H1 (cell line): ENCODE measurements around the gene SPIRE2. TPM values are rescaled to one million over a fixed set of nuclear protein-coding genes. Genes with fewer than 3 reads are reported as not detected.

ENCODE experiments used
- ATF3 ChIP-seq: IDR thresholded peaks from 2 replicates; pipeline ENCODE4 v1.6.1; 2011; ENCODE audit warnings: low read depth, mild to moderate bottlenecking, low read length; ENCODE audit not compliant: insufficient read depth
- CHD7 ChIP-seq: fragments of 300-600 bp; sonication (generic); IDR thresholded peaks from 2 replicates; pipeline ENCODE4 v1.7.1; 2012; ENCODE audit warnings: low read length, moderate library complexity, mild to moderate bottlenecking, inconsistent platforms; ENCODE audit not compliant: insufficient replicate concordance
- EZH2 ChIP-seq: fragments of 200-600 bp; sonication (generic); IDR thresholded peaks from 2 replicates; pipeline ENCODE4 v1.7.1; 2012; ENCODE audit warnings: low read depth, mild to moderate bottlenecking, moderate library complexity, low read length, inconsistent platforms; ENCODE audit not compliant: severe bottlenecking
- GTF2F1 ChIP-seq: IDR thresholded peaks from 2 replicates; pipeline ENCODE4 v1.6.1; 2012; ENCODE audit warnings: low read depth, low read length, improper control_type of control experiment, borderline replicate concordance
- HDAC6 ChIP-seq: IDR thresholded peaks from one replicate; pipeline ENCODE4 v1.7.1; 2012; ENCODE audit warnings: low read depth, mild to moderate bottlenecking, inconsistent platforms, low read length, moderate library complexity
- MAFK ChIP-seq: IDR thresholded peaks from 2 replicates; pipeline ENCODE4 v1.6.1; 2012; ENCODE audit warnings: low read depth, mild to moderate bottlenecking, improper control_type of control experiment, low read length
- RXRA ChIP-seq: IDR thresholded peaks from 2 replicates; pipeline ENCODE4 v1.6.1; 2011; ENCODE audit warnings: low read depth, mild to moderate bottlenecking, low read length, moderate library complexity; ENCODE audit not compliant: insufficient read depth
- SP2 ChIP-seq: IDR thresholded peaks from 2 replicates; pipeline ENCODE4 v1.6.1; 2012; ENCODE audit warnings: mild to moderate bottlenecking, low read length, inconsistent platforms
- TBP ChIP-seq: IDR thresholded peaks from 2 replicates; pipeline ENCODE4 v1.6.1; 2011; ENCODE audit warnings: low read depth, low read length, improper control_type of control experiment
- polyA plus RNA-seq, 7 experiments: library from polyadenylated mRNA; depleted of rRNA in 3 of 7; stranded (reverse) in 5 of 7; unstranded in 2 of 7; fragments of >200 nt in 5 of 7; fragments of 200-250 nt in 2 of 7; gene quantifications; 1 replicate in 5 of 7; 2 replicates in 1 of 7; 4 replicates in 1 of 7; pipeline versions ENCODE4 v1.2.1 to v1.2.3, GENCODE V29; 2011 to 2013; ENCODE audit warnings: missing spikeins in 2 of 7, mixed read lengths in 2 of 7
- total RNA-seq: library from RNA; stranded (reverse); fragmentation: NEBNext Ultra II Directional; extraction: Animal tissue kit (Norgen Biotek cat#: 25700); gene quantifications from 2 replicates; pipeline ENCODE4 v1.2.1, GENCODE V29; 2021

SPIRE2 gene
- total and polyA plus RNA-seq, 2 of the 8 experiments (the other 6 are each of a cell fraction or from before 2014, with no cell fraction given) = 7.4 to 15.4 TPM

DNA sequence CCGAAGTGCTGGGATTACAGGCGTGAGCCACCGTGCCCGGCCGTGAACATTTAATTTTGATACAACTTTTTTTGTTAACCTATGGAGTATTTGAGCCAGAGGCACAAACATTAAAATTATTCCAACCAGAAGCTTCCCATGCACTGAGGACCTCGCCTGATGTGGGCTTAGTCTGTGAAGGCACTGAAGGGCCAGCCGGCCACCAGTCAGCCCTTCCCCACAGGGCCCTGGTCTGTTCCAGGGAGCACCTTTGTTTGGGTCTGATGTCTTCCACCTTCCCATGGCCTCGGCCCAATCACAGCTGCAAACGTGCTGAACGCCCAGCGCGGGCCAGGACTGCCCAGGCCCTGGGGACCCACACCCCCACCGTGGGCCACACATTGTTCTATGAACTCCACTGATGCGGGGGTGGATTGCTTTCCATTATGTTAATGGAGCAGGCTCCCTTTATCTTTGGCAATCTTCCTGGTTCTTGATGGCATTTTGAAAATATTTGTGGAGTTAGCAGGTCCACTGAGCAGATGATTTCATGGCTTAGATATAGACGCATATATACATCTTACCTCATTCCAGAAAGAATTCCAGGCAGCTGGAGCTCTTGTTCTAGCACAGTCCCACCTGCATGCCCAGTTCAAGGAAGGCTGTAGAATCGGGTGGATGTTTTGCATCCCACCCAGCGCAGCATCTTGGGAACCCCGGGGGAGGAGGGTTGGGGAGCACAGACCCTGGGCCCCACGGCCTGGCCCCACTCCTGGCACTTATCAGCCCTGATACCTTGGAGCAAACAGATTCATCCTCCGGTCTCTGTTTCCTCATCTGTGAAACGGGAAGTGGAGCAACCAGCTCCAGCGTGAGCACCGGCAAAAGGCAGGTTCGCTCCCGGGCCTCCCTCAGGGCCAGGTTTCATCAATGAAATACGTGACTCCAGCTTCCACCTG lies 14.5 kb downstream of the SPIRE2 start (continued):
- no peak for TF ChIP-seq CHD7
- TF ChIP-seq SP2 = no peak
- TF ChIP-seq RXRA = no peak
- no peak for TF ChIP-seq GTF2F1
- no peak for TF ChIP-seq EZH2
- TF ChIP-seq TBP = no peak
- TF ChIP-seq ATF3 = no peak
- TF ChIP-seq MAFK = no peak
- no peak for TF ChIP-seq HDAC6
